GM19328 (cell line): ENCODE data around the gene DCP1B.

Source experiments
- ATAC-seq: cut with Tn5 transposase; IDR thresholded peaks from one replicate; pipeline ENCODE4 v1.9.1; 2021; ENCODE audit warnings: mild to moderate bottlenecking, moderate library complexity; ENCODE audit not compliant: unreplicated experiment

DCP1B gene

DNA sequence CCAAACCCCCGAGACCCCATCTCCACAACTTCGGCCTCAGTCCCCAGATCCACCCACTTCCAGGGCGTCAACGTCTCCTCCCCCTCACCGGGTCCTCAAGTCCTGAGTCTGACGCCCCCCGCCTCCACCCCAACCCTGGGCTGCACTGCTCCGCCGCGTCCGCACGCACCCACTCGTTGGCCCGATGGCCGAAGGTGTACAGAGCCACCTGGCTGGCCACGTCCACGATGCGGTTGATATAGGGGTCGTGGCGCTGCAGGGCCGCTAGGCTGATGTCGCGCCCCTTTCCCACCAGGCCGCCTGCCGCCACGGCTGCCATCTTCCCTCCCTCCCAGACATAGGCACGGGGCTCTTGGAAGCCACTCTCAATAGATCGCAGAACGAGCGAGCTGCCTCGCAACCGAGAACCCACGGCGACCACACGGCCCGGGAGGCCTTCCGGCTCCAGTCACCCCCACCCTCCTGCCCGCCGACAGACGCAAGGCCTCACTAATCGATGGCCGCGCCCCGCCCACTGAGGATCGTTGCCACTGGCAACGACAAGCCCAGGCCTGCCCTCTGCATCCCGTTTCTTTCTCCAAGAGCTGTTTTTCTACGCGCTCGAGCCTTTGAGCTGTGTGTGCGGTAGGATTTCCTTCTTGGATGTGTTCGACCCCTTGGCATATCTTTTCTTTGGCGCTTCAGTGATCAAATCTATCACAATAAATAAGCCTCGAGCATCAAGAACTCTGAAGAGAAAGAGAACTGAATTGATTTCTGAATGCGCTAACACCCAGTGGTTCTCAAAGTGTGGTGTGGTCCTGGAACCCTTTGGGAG lies at the start of gene DCP1B:
TSS of gene DCP1B (minus strand) at position 345 of the 817 bp plus-strand sequence. CDS start at position 319, 26 bp downstream.
- ATAC-seq = peak; percentile 95

DNA sequence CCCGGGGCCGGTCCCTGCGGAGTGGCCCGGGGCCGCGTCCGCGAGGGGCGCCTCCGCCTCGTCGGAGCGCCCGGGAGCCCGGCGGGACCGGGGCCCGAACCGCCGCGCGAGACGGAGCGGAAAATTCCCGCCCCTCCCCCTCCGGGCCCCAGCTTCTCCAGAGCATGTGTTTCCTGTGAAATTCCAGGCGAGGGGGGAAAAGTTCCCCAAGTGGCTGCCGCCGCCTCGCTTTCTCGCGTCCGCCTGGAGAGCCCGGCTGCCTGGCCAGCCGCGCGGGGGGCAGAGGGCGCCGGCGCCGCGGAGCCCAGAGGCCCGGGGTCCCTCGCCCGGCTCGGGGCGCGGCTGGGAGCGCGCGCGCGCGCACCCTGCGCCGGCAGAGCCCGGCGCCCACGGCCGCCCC lies 49.4 kb upstream of the DCP1B start:
- ATAC-seq = no peak

DNA sequence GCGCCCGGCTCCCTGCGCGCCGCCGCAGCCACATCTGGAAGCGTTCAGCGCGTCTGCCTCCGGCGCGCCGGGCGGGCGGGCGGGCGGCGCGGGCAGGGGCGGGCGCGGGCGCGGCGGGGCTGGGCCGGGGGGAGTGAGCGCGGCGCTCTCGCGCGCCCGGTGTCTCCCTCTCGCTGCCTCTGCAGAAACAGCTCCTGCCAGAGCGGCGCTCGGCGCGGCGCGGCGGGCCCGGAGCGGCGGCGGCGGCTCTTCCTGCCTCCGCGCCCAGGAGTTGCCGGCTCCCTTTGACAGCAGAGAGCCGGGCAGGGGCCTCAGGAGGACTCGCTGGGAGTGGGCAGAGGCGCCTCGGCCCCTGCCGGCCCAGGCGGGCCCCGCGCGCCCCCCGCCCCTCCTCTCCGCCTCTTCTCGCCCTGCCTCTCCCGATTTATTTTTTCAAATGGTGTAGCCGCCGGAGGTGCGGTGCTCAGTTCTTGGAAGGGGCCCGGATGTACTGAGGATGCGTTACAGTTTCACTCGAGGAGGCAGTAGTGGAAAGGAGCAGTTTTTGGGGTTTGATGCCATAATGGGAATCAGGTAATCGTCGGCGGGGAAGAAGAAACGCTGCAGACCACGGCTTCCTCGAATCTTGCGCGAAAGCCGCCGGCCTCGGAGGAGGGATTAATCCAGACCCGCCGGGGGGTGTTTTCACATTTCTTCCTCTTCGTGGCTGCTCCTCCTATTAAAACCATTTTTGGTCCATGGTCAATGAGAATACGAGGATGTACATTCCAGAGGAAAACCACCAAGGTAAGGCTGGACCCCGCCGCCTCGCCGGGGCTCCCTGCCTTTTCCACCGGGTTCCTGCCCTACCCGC lies 48.8 kb upstream of the DCP1B start, which contains the start of gene CACNA1C:
TSS of gene CACNA1C (plus strand) at position 162 of the 853 bp plus-strand sequence. CDS start at position 738, 576 bp downstream.
- no peak for ATAC-seq

DNA sequence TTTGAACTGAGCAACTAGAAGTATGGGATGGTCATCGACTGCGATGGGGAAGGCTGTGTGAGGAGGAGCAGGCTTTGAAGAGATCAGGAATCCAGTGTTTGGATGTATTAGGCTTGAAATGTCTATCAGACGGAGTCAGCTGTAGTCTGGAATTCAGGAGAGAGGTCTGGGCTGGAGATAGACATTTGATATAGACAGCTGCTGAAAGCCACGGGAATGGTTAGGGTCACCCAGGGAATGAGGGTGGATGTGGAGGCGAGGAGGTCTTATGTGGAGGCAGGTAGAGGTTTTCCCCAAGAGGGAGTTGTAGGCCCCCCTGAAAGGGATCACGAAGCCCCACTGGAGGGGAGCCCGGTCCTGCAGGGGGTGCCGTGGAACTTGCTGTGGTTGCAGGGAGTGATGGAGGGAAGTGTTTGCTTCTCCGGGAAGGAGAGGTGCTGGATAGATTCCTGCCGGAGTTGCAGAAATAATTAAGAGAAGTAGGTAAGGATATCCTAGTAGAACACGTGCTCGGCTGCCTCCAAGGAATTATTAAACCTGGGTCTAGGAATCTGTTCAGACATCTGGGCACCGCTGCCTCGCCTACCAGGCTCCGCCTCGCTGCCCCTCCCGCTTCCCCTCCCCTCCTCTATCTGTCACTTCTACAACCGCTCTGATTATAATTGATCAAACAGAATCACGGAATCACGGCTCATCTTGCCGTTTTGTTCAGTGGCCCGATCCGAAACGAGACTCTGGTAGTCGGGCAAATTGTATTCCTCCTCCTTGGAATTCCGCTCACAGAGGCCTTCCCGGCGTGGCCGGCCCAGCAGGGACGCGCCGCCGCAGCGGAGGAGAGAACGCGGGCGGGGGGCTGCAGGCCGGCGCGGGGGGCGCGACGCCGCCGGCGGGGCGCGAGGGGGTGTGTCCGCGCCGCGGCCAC lies 47.7 kb upstream of the DCP1B start:
- ATAC-seq = no peak

DNA sequence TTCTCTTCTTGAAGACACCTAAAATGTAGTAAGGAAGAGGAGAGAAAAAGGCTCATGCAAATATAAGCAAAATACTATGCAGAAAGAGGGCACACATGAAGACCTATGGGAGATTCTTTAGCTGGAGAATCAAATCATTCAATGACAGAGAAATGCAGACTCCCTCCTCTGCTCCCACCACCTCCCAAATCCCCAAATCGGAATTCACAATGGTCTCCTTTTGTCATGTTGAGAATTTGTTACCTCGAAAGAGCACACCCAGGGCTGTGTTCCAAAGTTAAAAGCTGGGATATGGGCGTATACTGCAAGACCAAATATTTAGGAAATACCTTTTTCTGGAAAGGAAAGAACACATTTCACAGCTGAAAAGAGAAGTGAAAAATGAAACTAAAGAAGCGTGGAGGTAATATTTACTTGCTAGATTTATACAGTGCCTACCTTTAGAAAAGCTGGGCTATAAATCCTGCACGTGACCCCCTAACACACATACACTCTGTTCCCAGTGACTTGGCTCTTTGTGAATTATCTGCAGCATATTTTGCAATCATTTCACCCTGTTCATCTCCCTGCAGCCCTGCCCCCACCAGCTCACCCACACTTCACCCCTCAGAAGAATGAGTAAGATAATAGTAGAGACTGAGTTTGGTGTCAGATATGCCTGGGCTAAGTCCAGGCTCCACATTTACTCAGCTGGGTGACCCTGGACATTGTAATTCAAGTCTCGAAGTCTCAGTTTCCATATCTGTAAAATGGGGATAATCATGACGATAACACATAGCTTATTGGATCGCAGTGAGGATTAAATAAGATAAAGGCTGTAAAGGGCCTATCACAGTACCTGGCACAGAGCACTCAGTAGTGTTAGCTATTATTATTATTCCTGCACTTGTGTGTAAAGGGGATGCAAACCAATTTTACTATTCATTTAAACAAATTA lies 45.6 kb upstream of the DCP1B start:
- ATAC-seq = no peak

DNA sequence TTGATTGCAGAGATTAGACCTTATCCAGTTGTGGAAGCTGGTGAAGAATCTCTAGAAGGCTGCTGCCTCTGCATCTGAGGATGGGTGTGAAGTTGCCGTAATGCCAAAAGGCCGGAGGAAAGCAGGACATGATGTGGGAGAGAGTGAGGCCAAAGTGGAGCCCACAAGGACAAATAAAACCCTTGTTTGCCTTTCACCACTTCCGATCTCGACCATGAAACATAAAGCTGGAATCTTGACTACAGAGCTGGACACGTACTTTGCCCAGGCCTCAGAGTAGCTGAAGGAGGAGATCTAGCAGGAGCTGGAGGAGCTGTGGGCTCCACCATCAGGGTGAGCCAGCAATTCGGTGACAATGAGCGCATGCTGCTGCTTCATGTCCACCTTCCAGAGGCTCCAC lies 43.5 kb upstream of the DCP1B start:
- ATAC-seq = no peak

DNA sequence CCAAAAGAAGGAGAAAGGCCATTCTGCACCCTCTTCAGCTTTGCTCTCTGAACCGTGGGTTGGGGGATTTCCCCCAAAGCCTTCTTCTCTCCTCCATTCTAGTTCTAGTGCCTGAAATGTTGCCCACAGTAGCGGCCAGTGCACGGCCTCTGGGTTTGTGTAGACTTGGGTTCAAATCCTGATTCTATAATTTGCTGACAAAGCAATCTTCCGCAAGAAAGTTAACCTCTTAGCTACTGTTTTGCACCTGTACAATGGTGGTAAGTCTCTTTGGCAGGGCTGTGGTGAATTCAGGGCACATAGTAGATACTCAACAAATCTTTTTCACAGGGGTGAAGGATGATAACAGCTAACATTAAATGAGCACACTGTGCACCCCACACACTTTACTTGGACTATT lies 42.7 kb upstream of the DCP1B start:
- no peak for ATAC-seq

DNA sequence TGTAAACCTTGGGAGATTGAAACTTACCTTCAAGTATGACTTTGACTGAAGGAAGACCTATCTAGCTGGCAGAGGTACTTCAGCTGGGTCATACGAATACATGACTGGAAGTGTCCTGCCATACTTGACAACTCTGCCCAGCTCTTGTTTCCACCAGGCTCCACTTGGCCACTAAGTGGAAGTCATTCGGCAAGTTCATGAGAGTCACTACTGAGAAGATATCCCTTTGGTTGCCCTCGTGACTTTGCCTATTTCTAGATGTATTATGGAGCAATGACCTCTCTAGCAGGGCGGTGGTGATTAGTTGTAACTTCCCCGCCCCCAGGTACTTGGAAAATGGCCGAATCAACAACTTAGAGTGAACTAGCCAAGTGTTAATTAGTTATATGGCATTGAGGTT lies 39.9 kb upstream of the DCP1B start:
- ATAC-seq = no peak

DNA sequence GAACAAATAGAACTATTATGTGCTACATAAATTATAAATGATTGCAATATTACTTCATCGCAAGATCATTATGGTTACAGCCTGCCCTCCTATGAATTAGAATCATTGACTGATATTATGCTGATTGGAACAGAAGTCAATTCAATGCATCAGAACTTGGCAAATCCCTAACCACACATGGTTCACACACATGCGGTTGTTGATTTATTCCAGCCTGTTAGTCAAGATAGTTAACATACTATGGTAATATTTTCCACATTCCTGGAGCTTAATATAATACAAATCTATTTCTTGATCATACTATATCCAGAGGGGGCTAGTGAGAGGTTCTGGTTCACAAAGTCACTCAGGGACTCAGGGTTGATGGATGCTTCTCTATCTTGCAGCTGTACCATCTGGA lies 38.8 kb upstream of the DCP1B start:
- ATAC-seq = no peak

DNA sequence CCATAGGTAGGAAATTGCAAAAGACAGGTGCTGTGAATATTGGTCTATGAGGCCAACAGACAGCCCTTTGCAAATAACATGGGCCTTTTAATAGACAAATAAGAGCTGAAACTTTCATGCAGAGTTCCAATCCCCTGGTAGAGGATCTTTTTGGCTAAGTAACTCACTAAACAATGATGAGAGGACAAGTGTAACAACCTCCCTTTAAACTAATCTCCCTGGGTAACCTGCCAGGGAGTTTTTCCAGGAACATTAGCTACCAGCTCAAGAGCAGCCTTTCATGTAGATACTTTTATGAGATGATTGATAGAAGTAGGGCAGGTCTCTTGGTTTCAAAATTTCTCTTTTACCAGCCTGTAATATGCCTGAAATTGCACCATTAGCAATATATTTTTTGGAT lies 34.8 kb upstream of the DCP1B start:
- ATAC-seq = no peak

DNA sequence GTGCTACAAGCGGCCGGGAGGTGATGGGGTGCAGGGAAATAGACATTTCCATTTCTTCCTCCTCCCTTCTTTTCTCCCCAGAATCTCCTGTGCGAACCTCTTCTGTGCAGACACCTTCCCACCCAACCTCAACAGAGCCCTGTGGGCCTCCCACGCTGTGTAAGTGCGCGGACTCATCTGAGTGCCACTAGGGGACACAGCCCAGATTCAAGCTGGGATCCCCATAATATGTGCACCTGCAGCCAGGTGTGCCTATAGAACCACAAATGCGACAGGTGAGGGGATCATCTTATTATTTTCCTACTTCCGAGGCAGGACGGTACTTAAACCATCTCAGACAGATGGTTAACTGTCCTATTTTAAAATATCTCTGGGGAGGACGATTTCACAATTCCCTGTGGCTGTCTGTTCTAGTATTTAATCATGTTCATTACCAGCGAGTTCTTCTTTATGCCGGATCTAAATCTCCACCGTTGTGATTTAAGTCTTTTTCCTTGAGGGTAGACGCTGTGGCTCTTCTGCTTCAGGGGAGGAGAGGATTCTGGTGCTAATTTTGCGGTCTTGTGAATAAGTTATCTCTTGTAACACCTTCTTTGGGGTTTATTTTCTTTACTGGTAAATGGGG lies 31.3 kb upstream of the DCP1B start:
- no peak for ATAC-seq

DNA sequence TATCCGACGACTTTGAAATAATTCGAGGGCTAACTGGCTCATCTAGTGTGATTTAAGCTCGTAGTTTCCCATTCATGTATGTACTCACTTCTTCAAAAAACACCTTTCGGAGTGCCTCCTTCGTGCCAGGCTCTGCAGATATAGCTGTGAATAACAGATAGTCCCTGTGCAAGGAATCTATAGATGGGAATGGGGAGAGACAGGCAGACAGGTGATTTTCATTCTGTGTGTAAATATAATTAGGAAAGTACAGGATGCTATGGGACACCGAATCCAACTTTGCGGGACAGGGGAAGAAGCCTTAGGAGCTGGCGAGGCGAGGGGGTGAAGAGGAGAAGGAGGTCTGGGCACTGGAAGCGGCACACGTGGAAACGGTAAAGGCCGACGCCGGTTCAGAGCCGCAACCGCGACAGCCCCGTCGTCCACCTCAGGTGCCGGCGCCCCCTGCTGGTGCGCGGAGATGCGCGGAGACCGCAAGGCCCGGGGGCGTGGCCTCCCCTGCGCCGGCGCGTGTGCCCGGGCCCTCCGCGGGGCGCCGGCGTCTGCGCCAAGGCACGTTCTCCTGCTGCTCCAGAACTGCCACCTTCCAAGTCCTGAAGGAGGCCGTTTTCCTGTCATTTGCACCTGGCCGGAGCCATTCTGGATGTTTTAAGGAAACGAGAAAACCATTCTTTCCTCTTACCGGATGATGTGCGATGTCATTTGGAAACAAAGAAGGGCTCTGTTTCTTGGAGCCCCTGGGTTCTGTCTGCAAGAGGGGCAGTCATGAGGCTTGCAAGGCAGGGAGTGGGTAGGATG lies 30.6 kb upstream of the DCP1B start:
- ATAC-seq = peak; percentile 73

DNA sequence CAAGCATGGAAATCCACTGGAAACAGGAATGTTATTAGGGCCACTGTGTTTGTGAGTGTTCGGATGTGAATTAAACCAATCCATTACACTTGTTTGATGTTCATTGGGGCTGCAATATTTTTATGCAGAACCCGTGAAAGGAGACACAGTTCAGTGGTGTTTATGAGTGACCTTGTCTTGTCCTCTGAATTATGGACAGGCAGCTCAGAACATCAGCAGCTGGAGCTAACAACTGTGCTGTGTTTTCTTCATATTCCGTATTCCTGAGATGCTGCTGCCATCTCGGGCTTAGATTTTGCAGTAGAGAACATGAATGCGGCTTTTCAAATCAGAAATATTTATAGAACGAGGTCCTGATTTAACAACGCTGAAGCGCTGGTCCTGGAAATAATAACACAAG lies 28.2 kb upstream of the DCP1B start:
- ATAC-seq = no peak

DNA sequence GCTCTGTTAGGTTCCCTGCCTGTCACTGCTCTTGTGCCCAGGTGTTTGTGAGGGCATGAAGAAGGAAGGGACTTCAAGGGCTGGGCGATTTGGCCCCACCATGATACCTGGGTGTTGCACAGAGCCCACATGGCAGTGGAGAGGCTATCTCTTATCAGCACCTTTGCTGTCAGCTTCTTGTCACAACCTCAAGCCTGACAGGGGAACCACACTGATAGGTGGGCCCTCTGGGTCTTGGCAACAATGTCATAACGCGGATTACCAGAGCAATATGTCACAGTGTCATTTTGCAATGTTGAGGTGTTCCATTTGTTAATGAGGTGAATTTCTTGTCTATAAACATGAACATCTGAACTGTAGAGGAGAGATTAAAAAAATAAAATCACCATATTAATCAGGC lies 25.6 kb upstream of the DCP1B start:
- no peak for ATAC-seq

DNA sequence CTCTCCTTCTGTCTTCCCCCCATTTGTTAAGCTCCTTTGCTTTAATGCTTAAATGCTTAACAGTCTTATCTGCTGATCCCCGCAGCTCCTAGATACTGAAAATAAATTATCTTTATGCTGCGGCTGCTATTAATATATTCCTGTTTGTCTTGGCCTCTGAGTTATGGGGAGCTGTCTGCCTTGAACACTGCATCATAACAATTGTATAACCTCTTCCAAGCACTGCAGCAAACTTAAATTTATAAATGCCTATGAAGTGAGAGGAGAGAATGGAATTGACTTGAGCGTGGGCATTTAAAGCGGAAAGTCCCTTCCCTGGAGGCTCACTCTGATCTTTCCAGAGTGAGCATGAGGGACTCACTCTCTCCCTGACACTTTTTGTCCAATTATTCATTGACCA lies 23.1 kb upstream of the DCP1B start:
- ATAC-seq = no peak

DNA sequence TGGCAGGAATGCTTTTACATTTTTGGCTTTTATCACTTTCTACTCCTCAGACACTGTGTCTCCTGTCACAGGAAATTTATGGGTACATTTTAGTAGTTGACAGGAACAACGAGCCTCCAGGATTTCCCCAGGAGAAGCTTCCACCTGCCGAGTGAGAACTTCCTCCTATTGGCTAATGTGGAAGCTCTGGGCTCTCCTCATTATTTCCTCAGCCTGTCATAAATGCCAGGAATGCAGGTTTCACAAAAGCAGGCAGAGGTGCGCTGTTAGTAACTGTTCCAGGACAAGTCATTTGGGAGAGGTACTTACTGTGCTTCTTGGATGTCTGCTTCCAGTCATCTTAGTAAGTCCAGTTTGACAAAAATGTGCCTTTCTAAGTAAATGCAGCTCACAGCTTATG lies 19.1 kb upstream of the DCP1B start:
- ATAC-seq = no peak

DNA sequence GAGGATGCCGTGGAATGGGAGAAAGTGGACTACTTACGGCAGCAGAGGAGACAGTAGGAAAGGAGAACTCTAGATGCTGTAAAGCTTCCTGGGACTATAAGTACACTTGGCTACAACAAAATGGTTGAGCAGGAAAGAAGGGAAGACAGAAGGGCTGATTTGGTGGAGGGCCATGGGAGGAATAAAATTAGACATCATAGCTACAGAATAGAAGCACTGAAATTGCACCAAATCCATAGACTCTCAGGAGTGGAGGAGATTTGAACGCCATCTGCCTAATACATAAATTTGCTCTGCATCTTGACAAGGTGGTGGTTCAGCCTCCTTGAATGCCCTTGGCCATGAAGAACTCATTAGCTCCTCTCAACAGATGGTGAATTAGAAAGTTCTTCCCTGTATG lies 16.3 kb upstream of the DCP1B start:
- ATAC-seq = no peak

DNA sequence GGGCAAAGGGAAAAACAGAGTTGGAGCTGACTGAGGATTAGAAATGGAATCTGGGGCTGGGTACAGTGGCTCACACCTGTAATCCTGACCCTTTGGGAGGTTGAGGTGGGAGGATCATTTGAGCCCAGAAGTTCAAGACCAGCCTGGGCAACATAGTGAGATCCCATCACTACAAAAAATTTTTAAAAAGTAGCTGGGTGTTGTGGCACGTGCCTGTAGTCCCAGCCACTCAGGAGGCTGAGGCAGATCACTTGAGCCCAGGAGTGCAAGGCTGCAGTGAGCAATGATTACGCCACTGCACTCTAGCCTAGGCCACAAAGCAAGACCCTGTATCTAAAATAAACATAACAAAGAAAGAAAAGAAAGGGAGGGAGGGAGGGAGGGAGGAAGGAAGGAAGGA lies 14.9 kb upstream of the DCP1B start:
- no peak for ATAC-seq

DNA sequence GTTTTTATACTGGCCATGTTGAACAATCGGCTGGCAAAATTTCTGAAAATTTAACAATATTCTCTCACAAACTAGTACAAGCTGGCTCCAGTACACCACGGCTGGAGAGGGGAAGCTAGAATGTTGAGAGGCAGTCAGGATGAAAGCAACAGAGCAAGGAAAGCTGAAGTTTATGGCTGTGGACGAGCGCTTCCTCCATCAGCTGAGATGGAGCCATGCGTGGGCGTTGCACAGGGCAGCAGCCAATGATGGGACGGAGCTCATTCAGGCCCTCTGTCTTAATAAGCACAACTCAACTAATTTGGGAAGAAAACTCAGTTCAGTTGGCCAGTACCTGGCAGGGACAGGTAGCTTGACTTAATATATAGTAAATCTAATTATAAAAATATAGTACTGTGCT lies 14.1 kb upstream of the DCP1B start:
- ATAC-seq = no peak
